Measurements from ENCODE around the gene SRMS.

- TF ChIP-seq CTCF (IDR thresholded peaks at IDR 0.05) (no peak), POLR2A (IDR thresholded peaks at IDR 0.05) (no peak)
These were observed 13.5 kb upstream of the SRMS start for GRCh38 chr20:63560856-63561609.
